ENCODE results near the gene TEKT3.

DNA sequence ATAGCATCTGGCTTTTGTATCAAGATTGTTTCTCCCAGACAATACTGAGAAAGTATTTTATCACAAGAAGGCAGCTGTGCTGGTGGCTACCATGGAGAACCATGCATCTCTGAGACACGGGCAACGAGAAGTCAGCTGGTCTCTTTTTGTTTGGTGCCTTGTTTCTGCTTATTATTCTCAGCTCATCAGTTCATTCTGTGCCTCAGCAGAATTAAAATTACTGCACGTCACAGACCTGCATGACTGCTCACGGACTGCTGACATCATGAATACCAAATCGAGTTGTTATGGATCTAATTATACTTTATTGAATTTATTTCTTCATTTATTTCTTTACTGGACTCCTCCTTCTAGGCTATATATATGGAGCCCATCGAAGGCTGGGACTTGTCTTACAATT lies 57.3 kb downstream of the TEKT3 start:
- TF ChIP-seq, protein P1, sequence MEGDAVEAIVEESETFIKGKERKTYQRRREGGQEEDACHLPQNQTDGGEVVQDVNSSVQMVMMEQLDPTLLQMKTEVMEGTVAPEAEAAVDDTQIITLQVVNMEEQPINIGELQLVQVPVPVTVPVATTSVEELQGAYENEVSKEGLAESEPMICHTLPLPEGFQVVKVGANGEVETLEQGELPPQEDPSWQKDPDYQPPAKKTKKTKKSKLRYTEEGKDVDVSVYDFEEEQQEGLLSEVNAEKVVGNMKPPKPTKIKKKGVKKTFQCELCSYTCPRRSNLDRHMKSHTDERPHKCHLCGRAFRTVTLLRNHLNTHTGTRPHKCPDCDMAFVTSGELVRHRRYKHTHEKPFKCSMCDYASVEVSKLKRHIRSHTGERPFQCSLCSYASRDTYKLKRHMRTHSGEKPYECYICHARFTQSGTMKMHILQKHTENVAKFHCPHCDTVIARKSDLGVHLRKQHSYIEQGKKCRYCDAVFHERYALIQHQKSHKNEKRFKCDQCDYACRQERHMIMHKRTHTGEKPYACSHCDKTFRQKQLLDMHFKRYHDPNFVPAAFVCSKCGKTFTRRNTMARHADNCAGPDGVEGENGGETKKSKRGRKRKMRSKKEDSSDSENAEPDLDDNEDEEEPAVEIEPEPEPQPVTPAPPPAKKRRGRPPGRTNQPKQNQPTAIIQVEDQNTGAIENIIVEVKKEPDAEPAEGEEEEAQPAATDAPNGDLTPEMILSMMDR (IDR thresholded peaks at IDR 0.05), result no peak
- TF ChIP-seq ZFX (IDR thresholded peaks at IDR 0.05; ENCODE audit: borderline replicate concordance), result no peak
